GM12878 (cell line): ENCODE results near the gene RPL29. TPM values are rescaled to one million over a fixed set of nuclear protein-coding genes. Genes with fewer than 3 reads are reported as not detected.

Experiments
- CBX5 ChIP-seq: sonication (generic); IDR thresholded peaks from 2 replicates; pipeline ENCODE4 v1.6.1; 2016; ENCODE audit warnings: low read depth, moderate library complexity, mild to moderate bottlenecking, inconsistent platforms
- CTCF ChIP-seq, 3 experiments: IDR thresholded peaks in 2 of 3; conservative IDR thresholded peaks in 1 of 3; 2 replicates each; pipeline ENCODE4 v1.5.1; 2011; ENCODE audit warnings: low read depth in 3 of 3, low read length in 3 of 3, mild to moderate bottlenecking in 3 of 3, control low read depth in 2 of 3, moderate library complexity in 2 of 3, inconsistent platforms in 1 of 3, mixed read lengths in 1 of 3; ENCODE audit not compliant: control insufficient read depth in 2 of 3, insufficient read depth in 1 of 3; ENCODE audit errors: extremely low read depth in 1 of 3
- FOXM1 ChIP-seq: IDR thresholded peaks from 2 replicates; pipeline ENCODE4 v1.6.1; 2012; ENCODE audit warnings: low read depth, mild to moderate bottlenecking, inconsistent platforms, low read length, moderate library complexity
- HDAC6 ChIP-seq: fragments of 200-600 bp; sonication (generic); IDR thresholded peaks from one replicate; pipeline ENCODE4 v1.8.0; 2017; ENCODE audit warnings: antibody characterized with exemption; ENCODE audit not compliant: unreplicated experiment
- HDGF ChIP-seq: fragments of 450-650 bp; IDR thresholded peaks from 2 replicates; pipeline ENCODE4 v1.6.1; 2016; ENCODE audit warnings: antibody characterized with exemption
- HSF1 ChIP-seq: fragments of 150-350 bp; IDR thresholded peaks from 2 replicates; pipeline ENCODE4 v1.6.1; 2014; ENCODE audit warnings: mild to moderate bottlenecking, low read depth, low read length
- JUNB ChIP-seq: IDR thresholded peaks from 2 replicates; pipeline ENCODE4 v1.6.1; 2016; ENCODE audit warnings: antibody characterized with exemption, mild to moderate bottlenecking
- JUND ChIP-seq: IDR thresholded peaks from 2 replicates; pipeline ENCODE4 v1.6.1; 2012; ENCODE audit warnings: low read depth, mild to moderate bottlenecking, low read length, improper control_type of control experiment, moderate library complexity
- MAX ChIP-seq: IDR thresholded peaks from 2 replicates; pipeline ENCODE4 v1.6.1; 2012; ENCODE audit warnings: low read depth, low read length, improper control_type of control experiment
- MEF2B ChIP-seq: fragments of 450-650 bp; IDR thresholded peaks from 2 replicates; pipeline ENCODE4 v1.6.1; 2018; ENCODE audit warnings: mild to moderate bottlenecking, moderate library complexity; ENCODE audit not compliant: partially characterized antibody, poor library complexity, severe bottlenecking
- NFXL1 ChIP-seq: fragments of 450-650 bp; IDR thresholded peaks from 2 replicates; pipeline ENCODE4 v1.6.1; 2017; ENCODE audit warnings: antibody characterized with exemption, mild to moderate bottlenecking, borderline replicate concordance
- NKRF ChIP-seq: fragments of 450-650 bp; conservative IDR thresholded peaks from 2 replicates; pipeline ENCODE4 v1.6.1; 2017; ENCODE audit warnings: mild to moderate bottlenecking, moderate library complexity
- NRF1 ChIP-seq: conservative IDR thresholded peaks from 2 replicates; pipeline ENCODE4 v1.6.1; 2011; ENCODE audit warnings: mild to moderate bottlenecking, low read depth, low read length, improper control_type of control experiment
- PAX8 ChIP-seq: fragments of 450-650 bp; IDR thresholded peaks from 2 replicates; pipeline ENCODE4 v1.6.1; 2017; ENCODE audit warnings: mild to moderate bottlenecking, moderate library complexity
- POLR2AphosphoS5 ChIP-seq: IDR thresholded peaks from 2 replicates; pipeline ENCODE4 v1.6.1; 2011; ENCODE audit warnings: mild to moderate bottlenecking, low read length, inconsistent platforms
- SIN3A ChIP-seq: IDR thresholded peaks from 2 replicates; pipeline ENCODE4 v1.6.1; 2012; ENCODE audit warnings: low read depth, low read length, improper control_type of control experiment
- STAT3 ChIP-seq: IDR thresholded peaks from 2 replicates; pipeline ENCODE4 v1.6.1; 2011; ENCODE audit warnings: low read depth, low read length, improper control_type of control experiment
- SUPT20H ChIP-seq: IDR thresholded peaks from 2 replicates; pipeline ENCODE4 v1.6.1; 2011; ENCODE audit warnings: low read depth, mild to moderate bottlenecking, low read length, moderate library complexity, borderline replicate concordance; ENCODE audit not compliant: control insufficient read depth
- ZNF24 ChIP-seq: fragments of 450-650 bp; IDR thresholded peaks from 2 replicates; pipeline ENCODE4 v1.6.1; 2017; ENCODE audit warnings: antibody characterized with exemption, mild to moderate bottlenecking
- ZSCAN29 ChIP-seq: fragments of 450-650 bp; IDR thresholded peaks from 2 replicates; pipeline ENCODE4 v1.6.1; 2017; ENCODE audit warnings: mild to moderate bottlenecking, moderate library complexity
- polyA plus RNA-seq, 11 experiments: library from polyadenylated mRNA; depleted of rRNA in 4 of 11; unstranded in 6 of 11; stranded (reverse) in 5 of 11; fragments of >200 nt; fragmentation: Nextera tagmentation in 4 of 11; fragmentation: Illumina TruSeq in 1 of 11; extraction: Ambion mirVana in 4 of 11; extraction: Trizol in 1 of 11; gene quantifications; 1 replicate in 1 of 11; 2 replicates in 10 of 11; pipeline versions ENCODE4 v1.2.1 to v1.2.3, GENCODE V29; 2011 to 2016; ENCODE audit warnings: inconsistent platforms in 2 of 11, missing spikeins in 2 of 11, low read depth in 1 of 11
- total RNA-seq, 4 experiments: library from RNA; depleted of rRNA in 3 of 4; stranded (reverse); fragments of >200 nt in 3 of 4; fragmentation: Illumina TruSeq in 1 of 4; extraction: Trizol in 1 of 4; gene quantifications; 2 replicates each; pipeline versions ENCODE4 v1.2.1 to v1.2.3, GENCODE V29; 2013 to 2021

Gene RPL29
- total and polyA plus RNA-seq, 10 of the 15 experiments (the other 5 are each of a cell fraction or from before 2014, with no cell fraction given), result 1,053 to 2,477 (median 1,657) TPM

GRCh38 chr3:51974963-51975851, 20.5 kb downstream of the RPL29 start, which contains the start of gene ABHD14A (continued):
- TF ChIP-seq POLR2AphosphoS5, result peak; percentile 64; the same call in 1 of the 2 replicates
- no peak for TF ChIP-seq JUNB
- TF ChIP-seq PAX8, result peak; percentile 61; the same call in 1 of the 2 replicates
- no peak for TF ChIP-seq CBX5
- no peak for TF ChIP-seq HDAC6
- 0 out of 2 replicates have a peak, but pooled peaks have one; percentile 24 for TF ChIP-seq ZNF24
- TF ChIP-seq NRF1, result peak; percentile 37; the same call in 1 of the 2 replicates
- no peak for TF ChIP-seq SUPT20H
- peak; percentile 24; the same call in 1 of the 2 replicates for TF ChIP-seq SIN3A
- TF ChIP-seq JUND, result no peak
- no peak for TF ChIP-seq FOXM1
- peak; percentile 52; the same call in 1 of the 2 replicates for TF ChIP-seq NKRF
- TF ChIP-seq MEF2B, result peak; percentile 10
- no peak for TF ChIP-seq STAT3
- no peak for TF ChIP-seq NFXL1
- TF ChIP-seq HDGF, result peak; percentile 94
- TF ChIP-seq ZSCAN29, result no peak
- TF ChIP-seq MAX, result no peak
- TF ChIP-seq CTCF (IDR thresholded peaks at IDR 0.05 in 2 of 3, conservative IDR thresholded peaks at IDR 0.05 in 1 of 3; ENCODE audit: control insufficient read depth in 2 of 3, extremely low read depth in 1 of 3, insufficient read depth in 1 of 3, low read depth in 3 of 3, low read length in 3 of 3), result no peak
- no peak for TF ChIP-seq HSF1
- TF ChIP-seq, all 136 proteins: peak for 25
